IMR-90 (cell line): ENCODE measurements around the gene SPDEF. TPM values are rescaled to one million over a fixed set of nuclear protein-coding genes. Genes with fewer than 3 reads are reported as not detected.

Source experiments
- ATAC-seq: fragments of 200-7000 bp; cut with Tn5 transposase; 2 replicates; pipeline ENCODE4 v1.9.1; 2020; ENCODE audit warnings: low read depth, mild to moderate bottlenecking, moderate library complexity
- BruUV-seq: library from RNA; stranded (reverse); fragments of 400-500 nt; replicated peaks from 2 replicates; lab custom pipeline; 2021; lab: Mats Ljungman, UMichigan
- CTCF ChIA-PET: fragments of 300-600 bp; formaldehyde crosslinking; extraction: SDS; loops from one replicate; lab custom pipeline; 2021; ENCODE audit warnings: antibody characterized with exemption; lab: Yijun Ruan, JAX
- POLR2A ChIA-PET: fragments of 300-600 bp; sonication (Branson Sonifier 250); formaldehyde crosslinking; loops from one replicate; lab custom pipeline; 2022; ENCODE audit warnings: antibody characterized with exemption; ENCODE audit not compliant: unreplicated experiment; lab: Charles Lee
- DNase-seq: peaks from one replicate; pipeline ENCODE4 v3.0.0; 2013
- H2AFZ ChIP-seq: replicated peaks from 2 replicates; pipeline ENCODE3; 2013; ENCODE audit warnings: low read length, mild to moderate bottlenecking; ENCODE audit not compliant: poor library complexity
- H2AK5ac ChIP-seq: 2 replicates; pipeline ENCODE4 v1.6.1; 2013; ENCODE audit warnings: low read depth, low read length, inconsistent platforms
- H2AK9ac ChIP-seq: replicated peaks from 2 replicates; pipeline ENCODE3; 2013; ENCODE audit warnings: mild to moderate bottlenecking, low read depth, low read length, moderate library complexity; ENCODE audit not compliant: poor library complexity
- H2BK120ac ChIP-seq: 2 replicates; pipeline ENCODE4 v1.6.1; 2013; ENCODE audit warnings: low read depth, low read length, inconsistent platforms
- H2BK15ac ChIP-seq: 3 replicates; pipeline ENCODE4 v1.6.1; 2013; ENCODE audit warnings: low read depth, low read length, inconsistent platforms
- H2BK20ac ChIP-seq: 2 replicates; pipeline ENCODE4 v1.6.1; 2013; ENCODE audit warnings: low read depth, mild to moderate bottlenecking, inconsistent platforms, low read length, moderate library complexity
- H2BK5ac ChIP-seq: 2 replicates; pipeline ENCODE4 v1.6.1; 2013; ENCODE audit warnings: mild to moderate bottlenecking, low read depth, low read length, inconsistent platforms; ENCODE audit not compliant: poor library complexity, severe bottlenecking
- H3K14ac ChIP-seq: replicated peaks from 2 replicates; pipeline ENCODE4 v1.6.1; 2013; ENCODE audit warnings: low read depth, low read length, inconsistent platforms
- H3K18ac ChIP-seq: 2 replicates; pipeline ENCODE4 v1.6.1; 2013; ENCODE audit warnings: low read depth, low read length, control low read depth
- H3K23ac ChIP-seq: 2 replicates; pipeline ENCODE4 v1.6.1; 2013; ENCODE audit warnings: low read depth, low read length, inconsistent platforms
- H3K27ac ChIP-seq: 2 replicates; pipeline ENCODE4 v1.5.1; 2013; ENCODE audit warnings: mild to moderate bottlenecking, control low read depth, low read length; ENCODE audit not compliant: insufficient read depth
- H3K27me3 ChIP-seq: 2 replicates; pipeline ENCODE4 v1.6.1; 2013; ENCODE audit warnings: low read length; ENCODE audit not compliant: control insufficient read depth, insufficient read depth
- H3K36me3 ChIP-seq: 2 replicates; pipeline ENCODE4 v1.6.1; 2013; ENCODE audit warnings: low read length, mixed read lengths; ENCODE audit not compliant: control insufficient read depth, insufficient read depth
- H3K4ac ChIP-seq: 2 replicates; pipeline ENCODE4 v1.6.1; 2013; ENCODE audit warnings: low read depth, low read length, inconsistent platforms
- H3K4me1 ChIP-seq: 2 replicates; pipeline ENCODE4 v1.6.1; 2013; ENCODE audit warnings: low read length, mixed read lengths; ENCODE audit not compliant: control insufficient read depth, insufficient read depth
- H3K4me2 ChIP-seq: 2 replicates; pipeline ENCODE4 v1.6.1; 2013; ENCODE audit warnings: low read depth, mild to moderate bottlenecking, control low read depth, low read length, moderate library complexity
- H3K4me3 ChIP-seq: 2 replicates; pipeline ENCODE4 v1.5.1; 2013; ENCODE audit warnings: low read depth, mild to moderate bottlenecking, control low read depth, low read length, moderate library complexity; ENCODE audit not compliant: insufficient read depth
- H3K56ac ChIP-seq: 2 replicates; pipeline ENCODE4 v1.6.1; 2013; ENCODE audit warnings: low read length, inconsistent platforms; ENCODE audit not compliant: insufficient read depth; ENCODE audit errors: extremely low read depth
- H3K79me1 ChIP-seq, 2 experiments: 2 replicates each; pipeline ENCODE4 v1.6.1; 2013; ENCODE audit warnings: low read length in 2 of 2, inconsistent platforms in 1 of 2, low read depth in 1 of 2
- H3K9ac ChIP-seq: 2 replicates; pipeline ENCODE4 v1.6.1; 2013; ENCODE audit warnings: low read depth, low read length, control low read depth
- H3K9me1 ChIP-seq: 2 replicates; pipeline ENCODE4 v1.6.1; 2013; ENCODE audit warnings: low read length, inconsistent platforms; ENCODE audit not compliant: insufficient read depth
- H3K9me3 ChIP-seq: 2 replicates; pipeline ENCODE4 v1.6.1; 2013; ENCODE audit warnings: low read length; ENCODE audit not compliant: control insufficient read depth, insufficient read depth
- H4K20me1 ChIP-seq: 2 replicates; pipeline ENCODE4 v1.6.1; 2013; ENCODE audit warnings: low read length, inconsistent platforms; ENCODE audit not compliant: insufficient read depth
- H4K5ac ChIP-seq: 2 replicates; pipeline ENCODE4 v1.6.1; 2013; ENCODE audit warnings: mild to moderate bottlenecking, low read depth, low read length, control low read depth
- H4K8ac ChIP-seq, 2 experiments: 2 replicates each; pipeline ENCODE4 v1.6.1; 2013; ENCODE audit warnings: low read depth in 2 of 2, low read length in 2 of 2, control low read depth in 1 of 2, inconsistent platforms in 1 of 2
- H4K91ac ChIP-seq: 2 replicates; pipeline ENCODE4 v1.6.1; 2013; ENCODE audit warnings: low read depth, low read length, inconsistent platforms; ENCODE audit not compliant: insufficient read depth
- BHLHE40 ChIP-seq: fragments of 150-350 bp; IDR thresholded peaks from 2 replicates; pipeline ENCODE4 v1.6.1; 2016; ENCODE audit warnings: mild to moderate bottlenecking, low read depth, low read length
- CHD1 ChIP-seq: IDR thresholded peaks from 2 replicates; pipeline ENCODE4 v1.6.1; 2012; ENCODE audit warnings: low read depth, low read length, improper control_type of control experiment
- MAZ ChIP-seq: IDR thresholded peaks from 2 replicates; pipeline ENCODE4 v1.6.1; 2012; ENCODE audit warnings: low read depth, mild to moderate bottlenecking, low read length, improper control_type of control experiment, moderate library complexity, borderline replicate concordance
- MXI1 ChIP-seq: IDR thresholded peaks from 2 replicates; pipeline ENCODE4 v1.6.1; 2012; ENCODE audit warnings: low read depth, mild to moderate bottlenecking, low read length, moderate library complexity, borderline replicate concordance
- POLR2A ChIP-seq: IDR thresholded peaks from 2 replicates; pipeline ENCODE4 v1.6.1; 2012; ENCODE audit warnings: mild to moderate bottlenecking, low read depth, low read length
- RAD21 ChIP-seq: IDR thresholded peaks from 2 replicates; pipeline ENCODE4 v1.6.1; 2012; ENCODE audit warnings: low read length, improper control_type of control experiment
- RCOR1 ChIP-seq: IDR thresholded peaks from 2 replicates; pipeline ENCODE4 v1.6.1; 2012; ENCODE audit warnings: mild to moderate bottlenecking, low read length, improper control_type of control experiment; ENCODE audit not compliant: insufficient replicate concordance
- SMC3 ChIP-seq: fragments of 150-350 bp; IDR thresholded peaks from 2 replicates; pipeline ENCODE4 v1.6.1; 2016; ENCODE audit warnings: low read depth, mild to moderate bottlenecking, antibody characterized with exemption, low read length, moderate library complexity
- WGBS, 2 experiments: methylation state at CpG; one replicate each; pipeline versions ENCODE4 v1.1.5 to v1.1.7; 2013; ENCODE audit warnings: missing lambda C conversion rate in 2 of 2; ENCODE audit not compliant: insufficient read length in 1 of 2; ENCODE audit errors: extremely low coverage in 2 of 2; 5-methylcytosine and 5-hydroxymethylcytosine counted together
- dilution Hi-C: fragments of 300-500 bp; cut with HindIII; formaldehyde crosslinking; loops from one replicate; pipeline ENCODE4 v1.14.3; 2018; ENCODE audit warnings: low sequenced_read_pairs; ENCODE audit not compliant: unreplicated experiment
- in situ Hi-C: fragments of 300-500 bp; cut with MboI; formaldehyde crosslinking; loops from 3 replicates; pipeline ENCODE4 v1.14.3; 2019; ENCODE audit warnings: low sequenced_read_pairs, inconsistent platforms, mixed read lengths
- intact Hi-C: fragments of 100-400 bp; cut with micrococcal nuclease; formaldehyde crosslinking; loops from 2 replicates; pipeline ENCODE4 v1.10.0; 2022
- polyA plus RNA-seq, 3 experiments: library from polyadenylated mRNA; depleted of rRNA; stranded (reverse); fragments of >200 nt; gene quantifications; 2 replicates each; pipeline ENCODE4 v1.2.3, GENCODE V29; 2012; ENCODE audit warnings: low replicate concordance in 1 of 3
- total RNA-seq: library from RNA; depleted of rRNA; stranded (reverse); fragments of >200 nt; gene quantifications from 2 replicates; pipeline ENCODE4 v1.2.3, GENCODE V29; 2012
- TF ChIP-seq, protein P1 (sequence below): conservative IDR thresholded peaks from 2 replicates; pipeline ENCODE4 v1.5.1; 2012; ENCODE audit warnings: mild to moderate bottlenecking, low read depth, low read length, improper control_type of control experiment

Gene SPDEF
- total and polyA plus RNA-seq, 2 of the 4 experiments (the other 2 are of a cell fraction): 0.05 TPM; not detected in 1

DNA sequence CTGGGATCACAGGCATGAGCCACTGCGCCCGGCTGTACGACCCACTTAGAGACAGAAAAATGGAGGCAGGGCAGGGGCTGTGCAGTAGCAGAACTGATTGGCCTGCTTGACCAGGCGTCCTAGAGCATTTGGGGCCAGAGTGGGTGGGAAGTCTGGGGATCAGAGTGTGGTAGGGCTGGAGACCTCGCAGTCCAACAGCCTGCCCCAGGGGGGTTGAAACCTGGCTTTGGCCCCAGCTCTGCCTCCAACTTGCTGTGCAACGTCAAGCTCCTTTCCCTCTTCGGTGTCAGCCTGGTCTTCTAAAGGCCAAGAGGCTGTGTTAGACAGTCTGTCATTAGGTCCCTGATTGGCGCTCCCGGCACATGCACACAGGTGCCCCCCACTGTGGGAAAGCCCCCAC is 15.3 kb upstream of the SPDEF start:
- no peak overlapping the region for H3K9ac ChIP-seq
- H3K23ac ChIP-seq: no peak overlapping the region
- H4K91ac ChIP-seq: no peak overlapping the region
- no peak for DNase-seq
- H3K27ac ChIP-seq: no peak overlapping the region
- H3K9me3 ChIP-seq: no peaks in the 10 kb centered on the region
- no peaks in the 10 kb centered on the region for H3K4me1 ChIP-seq
- BruUV-seq: no TSS peak
- H4K5ac ChIP-seq: no peak overlapping the region
- no peak overlapping the region for H3K4ac ChIP-seq
- no peak overlapping the region for H3K14ac ChIP-seq
- in situ Hi-C loops (no loop called here), dilution Hi-C loops (no loop called here), intact Hi-C loops (no loop called here)
- H3K79me1 ChIP-seq: no peaks in the 10 kb centered on the region
- H2AK9ac ChIP-seq: no peak overlapping the region
- no peak overlapping the region for H3K56ac ChIP-seq
- no peak overlapping the region for H2BK120ac ChIP-seq
- ChIA-PET POLR2A (no interaction called here), CTCF (no interaction called here)
- ATAC-seq: no peak
- no peak overlapping the region for H2BK15ac ChIP-seq
- no peak for TF ChIP-seq RCOR1
- TF ChIP-seq BHLHE40: no peak
- TF ChIP-seq CHD1: no peak
- no peak for TF ChIP-seq MAZ
- TF ChIP-seq, protein P1, sequence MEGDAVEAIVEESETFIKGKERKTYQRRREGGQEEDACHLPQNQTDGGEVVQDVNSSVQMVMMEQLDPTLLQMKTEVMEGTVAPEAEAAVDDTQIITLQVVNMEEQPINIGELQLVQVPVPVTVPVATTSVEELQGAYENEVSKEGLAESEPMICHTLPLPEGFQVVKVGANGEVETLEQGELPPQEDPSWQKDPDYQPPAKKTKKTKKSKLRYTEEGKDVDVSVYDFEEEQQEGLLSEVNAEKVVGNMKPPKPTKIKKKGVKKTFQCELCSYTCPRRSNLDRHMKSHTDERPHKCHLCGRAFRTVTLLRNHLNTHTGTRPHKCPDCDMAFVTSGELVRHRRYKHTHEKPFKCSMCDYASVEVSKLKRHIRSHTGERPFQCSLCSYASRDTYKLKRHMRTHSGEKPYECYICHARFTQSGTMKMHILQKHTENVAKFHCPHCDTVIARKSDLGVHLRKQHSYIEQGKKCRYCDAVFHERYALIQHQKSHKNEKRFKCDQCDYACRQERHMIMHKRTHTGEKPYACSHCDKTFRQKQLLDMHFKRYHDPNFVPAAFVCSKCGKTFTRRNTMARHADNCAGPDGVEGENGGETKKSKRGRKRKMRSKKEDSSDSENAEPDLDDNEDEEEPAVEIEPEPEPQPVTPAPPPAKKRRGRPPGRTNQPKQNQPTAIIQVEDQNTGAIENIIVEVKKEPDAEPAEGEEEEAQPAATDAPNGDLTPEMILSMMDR: no peak
- TF ChIP-seq SMC3: no peak
- TF ChIP-seq POLR2A: no peak
- no peak for TF ChIP-seq MXI1
- TF ChIP-seq RAD21: no peak
- 91% methylated on average over 4 of the region's 9 CpGs; no CpG with 5 or more reads in 1 of the 2 experiments for WGBS, 2 experiments
- H3K18ac ChIP-seq: no peak overlapping the region
- H3K4me3 ChIP-seq: no peak overlapping the region
- H2AFZ ChIP-seq: no peak overlapping the region
- H3K4me2 ChIP-seq: no peak overlapping the region
- no peaks in the 10 kb centered on the region; the same call in 1 of the 2 replicates for H3K27me3 ChIP-seq
- 0 out of 2 replicates have a peak, but pooled peaks cover 4% of the 10 kb centered on the region for H3K9me1 ChIP-seq
- H4K8ac ChIP-seq: no peak overlapping the region
- no peak overlapping the region for H2AK5ac ChIP-seq
- H2BK5ac ChIP-seq: no peak overlapping the region
- no peaks in the 10 kb centered on the region for H4K20me1 ChIP-seq
- no peaks in the 10 kb centered on the region for H3K36me3 ChIP-seq
- H2BK20ac ChIP-seq: no peak overlapping the region
